ENCODE data around the gene ZNF232.
"Not testable (repeated sequence)": the region's sequence is repeated elsewhere in the genome, so short reads cannot be mapped to it uniquely, and the experiment has no call there.

ZNF232 gene

DNA sequence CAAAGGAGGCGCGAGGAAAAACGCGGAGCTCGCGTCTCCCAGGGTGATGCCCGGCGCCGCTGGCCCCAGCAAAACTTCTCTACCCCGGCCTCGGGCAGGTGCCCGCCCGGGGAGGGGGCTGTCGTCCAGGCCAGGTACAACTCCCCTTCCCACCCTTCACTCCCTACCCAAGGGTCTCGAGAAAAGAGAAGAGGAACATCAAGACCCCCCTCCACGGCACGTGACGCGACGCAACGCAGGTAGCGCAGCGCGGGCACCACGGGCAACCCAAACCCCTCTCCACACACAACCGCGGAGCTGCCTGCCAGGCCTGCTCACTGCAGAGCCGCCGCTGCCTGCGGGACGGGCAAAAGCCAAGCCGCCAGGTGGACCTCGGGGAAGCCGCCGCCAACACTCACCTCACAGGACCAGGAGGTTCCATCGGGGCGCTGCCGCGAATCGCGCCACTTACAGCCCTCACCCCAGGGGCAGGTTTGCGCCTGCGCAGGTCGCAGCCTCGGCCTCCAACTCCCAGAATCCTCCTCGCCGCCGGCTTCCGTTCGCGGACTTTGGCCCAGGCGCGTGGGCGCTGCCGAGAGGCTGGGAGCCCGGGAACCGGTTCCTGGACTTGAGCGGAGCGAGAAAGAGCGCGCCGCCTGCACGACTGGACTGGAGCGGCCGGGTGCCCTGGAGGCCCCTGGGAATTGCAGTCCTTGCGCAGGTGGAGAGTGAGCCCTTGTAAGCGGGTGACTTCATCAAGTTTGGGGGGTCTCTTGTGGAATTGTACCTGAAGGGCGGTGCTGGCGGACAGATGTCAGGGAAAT is at the start of gene ZNF232:
TSS of gene ZNF232 (minus strand) at position 477 of the 803 bp plus-strand sequence. CDS start at position 421, 56 bp downstream.
- peak within 1 kb of the TSS; percentile 92 for H3K4me3 Mint-ChIP-seq
- peaks cover 31% of the 10 kb centered on the region for H3K4me1 Mint-ChIP-seq (ENCODE audit: low read depth)
- H3K9me3 Mint-ChIP-seq: peaks cover 6% of the 10 kb centered on the region
- H3K27me3 Mint-ChIP-seq: peaks cover 13% of the 10 kb centered on the region
- H3K36me3 Mint-ChIP-seq (ENCODE audit: low read depth): peaks cover 63% of the 10 kb centered on the region
- peak within 1 kb of the TSS; percentile 79 for H3K27ac Mint-ChIP-seq

DNA sequence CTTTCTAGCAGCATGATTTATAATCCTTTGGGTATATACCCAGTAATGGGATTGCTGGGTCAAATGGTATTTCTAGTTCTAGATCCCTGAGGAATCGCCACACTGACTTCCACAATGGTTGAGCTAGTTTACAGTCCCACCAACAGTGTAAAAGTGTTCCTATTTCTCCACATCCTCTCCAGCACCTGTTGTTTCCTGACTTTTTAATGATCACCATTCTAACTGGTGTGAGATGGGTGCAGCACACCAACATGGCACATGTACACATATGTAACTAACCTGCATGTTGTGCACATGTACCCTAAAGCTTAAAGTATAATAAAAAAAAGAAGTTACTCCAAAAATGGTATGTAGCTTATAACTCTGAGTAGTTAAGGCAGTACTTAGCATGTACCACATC is 49.0 kb upstream of the ZNF232 start:
- H3K4me3 Mint-ChIP-seq; H3K9me3 Mint-ChIP-seq; H3K4me1 Mint-ChIP-seq (ENCODE audit: low read depth); H3K36me3 Mint-ChIP-seq (ENCODE audit: low read depth); H3K27ac Mint-ChIP-seq: not testable (repeated sequence)
- peaks cover 36% of the 10 kb centered on the region for H3K27me3 Mint-ChIP-seq

- peaks cover 22% of the 10 kb centered on the region for H3K27me3 Mint-ChIP-seq
- not testable (repeated sequence) for H3K4me1 Mint-ChIP-seq (ENCODE audit: low read depth); H3K36me3 Mint-ChIP-seq (ENCODE audit: low read depth); H3K9me3 Mint-ChIP-seq; H3K27ac Mint-ChIP-seq; H3K4me3 Mint-ChIP-seq
These were observed 34.4 kb upstream of the ZNF232 start for GRCh38 chr17:5146122-5146521.

- H3K9me3 Mint-ChIP-seq; H3K27ac Mint-ChIP-seq; H3K4me1 Mint-ChIP-seq (ENCODE audit: low read depth); H3K4me3 Mint-ChIP-seq; H3K36me3 Mint-ChIP-seq (ENCODE audit: low read depth): not testable (repeated sequence)
- peaks cover 16% of the 10 kb centered on the region for H3K27me3 Mint-ChIP-seq
These were observed 31.2 kb upstream of the ZNF232 start for GRCh38 chr17:5142877-5143276.

- H3K27me3 Mint-ChIP-seq: no peaks in the 10 kb centered on the region
- H3K4me1 Mint-ChIP-seq (ENCODE audit: low read depth): no peaks in the 10 kb centered on the region
- H3K27ac Mint-ChIP-seq: no peak overlapping the region
- H3K9me3 Mint-ChIP-seq: no peaks in the 10 kb centered on the region
- no peaks in the 10 kb centered on the region for H3K36me3 Mint-ChIP-seq (ENCODE audit: low read depth)
- no peak overlapping the region for H3K4me3 Mint-ChIP-seq
These were observed 27.7 kb upstream of the ZNF232 start for GRCh38 chr17:5139458-5139732.

GRCh38 chr17:5138616-5139457 is 27.2 kb upstream of the ZNF232 start:
- Mint-ChIP-seq H3K27me3 (no peaks in the 10 kb centered on the region), H3K27ac (no peak overlapping the region), H3K4me1 (ENCODE audit: low read depth) (no peaks in the 10 kb centered on the region), H3K4me3 (no peak overlapping the region), H3K36me3 (ENCODE audit: low read depth) (no peaks in the 10 kb centered on the region), H3K9me3 (no peaks in the 10 kb centered on the region)

DNA sequence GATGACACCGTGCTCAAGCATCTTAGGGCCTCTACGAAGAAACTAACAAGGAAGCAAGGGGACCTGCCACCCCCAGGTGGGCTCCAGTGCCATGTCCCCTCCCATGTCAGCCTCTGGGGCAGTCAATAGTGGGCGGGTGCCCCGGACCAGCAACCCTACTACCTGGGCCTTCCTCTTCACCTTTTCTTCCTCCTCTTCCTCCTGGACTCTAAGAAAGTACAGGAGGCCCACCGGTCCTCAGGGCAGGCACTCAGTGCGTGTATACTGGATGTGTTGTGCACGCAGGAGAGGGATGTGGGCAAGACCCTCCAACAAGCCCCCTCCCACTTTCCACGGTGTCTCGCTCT is 26.5 kb upstream of the ZNF232 start:
- H3K4me1 Mint-ChIP-seq (ENCODE audit: low read depth); H3K27me3 Mint-ChIP-seq; H3K36me3 Mint-ChIP-seq (ENCODE audit: low read depth); H3K4me3 Mint-ChIP-seq; H3K9me3 Mint-ChIP-seq; H3K27ac Mint-ChIP-seq: not testable (repeated sequence)

DNA sequence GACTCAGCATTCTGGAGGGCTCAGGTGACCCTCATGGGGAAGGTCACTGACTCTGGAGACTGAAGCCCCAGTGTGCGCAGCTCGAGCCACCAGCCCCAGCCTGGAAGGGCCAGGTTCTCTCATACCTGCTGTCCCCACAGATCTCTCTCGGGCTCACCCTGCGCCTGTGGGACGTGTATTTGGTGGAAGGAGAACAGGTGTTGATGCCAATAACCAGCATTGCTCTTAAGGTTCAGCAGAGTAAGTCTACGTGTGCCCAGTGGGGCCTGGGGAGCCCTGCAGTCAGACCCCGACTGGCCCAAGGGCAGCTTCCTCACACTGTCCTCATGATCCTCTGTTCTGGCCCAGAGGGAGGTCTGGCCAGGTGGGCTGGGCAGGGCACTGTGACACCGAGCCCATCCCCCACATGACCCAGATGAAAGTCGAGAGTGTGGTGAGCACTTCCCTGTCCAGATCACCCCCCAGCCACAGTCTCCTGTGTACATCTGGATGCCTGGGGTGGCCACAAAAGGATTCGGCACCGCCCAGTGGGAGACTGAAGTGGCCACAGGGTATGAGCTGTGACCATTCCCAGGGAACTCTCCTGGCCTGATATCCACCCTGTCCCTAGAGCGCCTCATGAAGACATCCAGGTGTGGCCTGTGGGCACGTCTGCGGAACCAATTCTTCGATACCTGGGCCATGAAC is 26.0 kb upstream of the ZNF232 start:
- not testable (repeated sequence) for H3K27ac Mint-ChIP-seq; H3K27me3 Mint-ChIP-seq; H3K4me3 Mint-ChIP-seq; H3K9me3 Mint-ChIP-seq; H3K4me1 Mint-ChIP-seq (ENCODE audit: low read depth); H3K36me3 Mint-ChIP-seq (ENCODE audit: low read depth)

DNA sequence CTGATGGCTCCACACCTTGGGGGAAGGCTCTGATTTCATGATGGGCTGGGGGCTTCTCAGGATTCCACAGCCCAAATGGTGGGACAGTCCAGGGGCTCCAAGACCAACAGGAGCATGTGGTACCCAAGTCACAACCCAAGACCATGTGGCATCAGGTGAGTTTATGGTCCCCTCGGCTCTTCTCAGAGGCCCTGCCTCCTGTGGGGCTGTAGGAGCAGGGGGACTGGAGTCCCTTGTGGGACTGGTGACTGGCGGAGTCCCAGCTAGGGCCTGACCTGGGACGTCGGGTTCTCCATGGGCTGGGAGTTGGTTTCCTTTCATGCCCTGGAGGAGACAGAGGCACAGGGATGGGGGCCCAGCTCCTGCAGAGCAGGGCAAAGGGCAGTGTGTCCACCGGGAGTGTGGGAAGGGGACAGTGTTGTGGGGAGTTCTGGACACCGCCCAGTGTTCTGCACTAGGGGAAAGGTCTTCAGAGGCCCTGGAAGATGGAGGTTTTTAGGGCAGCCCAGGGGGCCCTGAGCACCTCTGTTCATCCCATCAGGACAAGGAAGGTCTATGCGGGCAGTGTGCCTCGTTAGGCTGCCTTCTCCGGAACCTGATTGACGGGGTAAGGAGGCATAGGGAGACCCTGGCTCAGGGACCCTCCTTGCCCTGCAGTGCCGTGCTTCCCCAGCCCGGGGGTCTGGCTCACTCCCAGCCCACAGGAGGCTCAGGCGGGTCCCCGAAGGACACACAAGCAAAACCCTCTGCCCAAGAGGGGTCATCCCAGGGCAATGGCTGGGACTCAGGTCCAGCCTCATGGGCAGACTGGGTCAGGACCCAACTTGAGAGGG is 25.1 kb upstream of the ZNF232 start:
- not testable (repeated sequence) for H3K9me3 Mint-ChIP-seq; H3K4me1 Mint-ChIP-seq (ENCODE audit: low read depth); H3K4me3 Mint-ChIP-seq; H3K36me3 Mint-ChIP-seq (ENCODE audit: low read depth); H3K27me3 Mint-ChIP-seq; H3K27ac Mint-ChIP-seq

DNA sequence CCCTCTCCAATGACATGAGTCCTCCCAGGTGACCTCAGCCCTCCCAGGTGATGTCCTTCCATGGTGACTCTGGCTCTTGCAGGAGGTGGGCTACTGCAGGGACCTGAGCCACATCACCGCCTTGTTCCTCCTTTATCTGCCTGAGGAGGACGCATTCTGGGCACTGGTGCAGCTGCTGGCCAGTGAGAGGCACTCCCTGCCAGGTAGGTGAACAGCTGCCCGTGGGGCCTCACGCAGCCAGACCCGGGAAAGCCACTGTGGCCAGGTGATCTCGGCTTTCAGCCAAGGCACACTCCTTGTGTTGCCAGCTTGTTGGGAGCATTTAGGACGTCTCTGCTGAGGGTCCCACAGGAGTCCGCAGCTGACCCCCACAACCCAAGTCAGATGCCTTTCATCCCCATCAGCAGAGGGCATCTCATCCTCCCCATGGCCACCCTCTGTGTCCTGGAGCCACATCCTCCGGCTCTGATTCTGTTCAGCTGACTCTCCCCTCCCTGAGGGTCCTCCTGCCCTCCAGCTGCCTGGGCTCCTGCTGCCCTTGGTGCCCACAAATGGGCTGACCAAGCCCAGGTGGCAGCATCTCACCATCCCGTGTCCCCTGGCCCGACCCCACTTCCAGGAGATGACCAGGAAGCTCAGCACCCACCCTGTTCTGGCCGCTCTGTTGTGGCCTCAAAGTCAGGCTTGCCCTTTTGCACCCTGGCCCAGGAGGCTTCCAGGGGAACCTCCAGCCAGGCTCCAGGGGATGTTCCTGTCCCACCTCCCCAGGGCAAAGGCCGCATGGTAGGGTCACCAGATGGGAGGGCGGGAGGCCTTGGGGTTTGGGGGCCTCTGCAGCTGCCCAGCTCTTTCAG is 24.3 kb upstream of the ZNF232 start:
- Mint-ChIP-seq H3K27ac (no peak overlapping the region), H3K4me1 (ENCODE audit: low read depth) (no peaks in the 10 kb centered on the region), H3K9me3 (no peaks in the 10 kb centered on the region), H3K36me3 (ENCODE audit: low read depth) (no peaks in the 10 kb centered on the region), H3K4me3 (no peak overlapping the region), H3K27me3 (no peaks in the 10 kb centered on the region)

DNA sequence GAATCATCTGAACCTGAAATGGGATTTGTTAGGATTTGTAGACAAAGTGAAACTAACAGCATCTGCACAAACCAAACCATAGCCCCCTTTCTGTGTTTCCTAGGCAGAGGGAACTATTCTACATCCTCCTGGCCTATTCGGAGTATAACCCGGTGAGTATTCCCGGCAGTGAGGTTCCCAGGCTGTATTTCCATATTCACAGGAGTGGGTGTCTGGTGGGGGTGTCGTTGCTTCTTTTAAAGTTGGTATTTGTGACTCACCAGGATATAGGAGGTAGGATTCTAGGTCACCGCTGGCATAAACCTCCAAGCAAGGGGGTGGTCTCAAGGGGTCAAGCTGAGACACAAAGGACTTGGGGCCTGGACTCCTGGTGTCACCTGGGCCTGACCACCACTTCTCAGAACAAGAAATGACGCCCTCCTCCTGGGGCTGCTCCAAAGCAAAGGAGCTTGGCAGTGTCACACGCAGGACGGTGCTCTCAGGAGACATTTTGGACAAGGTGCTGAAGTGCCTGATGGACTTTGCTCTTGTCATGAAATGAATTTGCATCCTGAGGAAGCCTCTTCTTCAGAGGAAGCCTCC is 23.5 kb upstream of the ZNF232 start:
- H3K27me3 Mint-ChIP-seq; H3K36me3 Mint-ChIP-seq (ENCODE audit: low read depth); H3K27ac Mint-ChIP-seq; H3K4me3 Mint-ChIP-seq; H3K4me1 Mint-ChIP-seq (ENCODE audit: low read depth); H3K9me3 Mint-ChIP-seq: not testable (repeated sequence)

DNA sequence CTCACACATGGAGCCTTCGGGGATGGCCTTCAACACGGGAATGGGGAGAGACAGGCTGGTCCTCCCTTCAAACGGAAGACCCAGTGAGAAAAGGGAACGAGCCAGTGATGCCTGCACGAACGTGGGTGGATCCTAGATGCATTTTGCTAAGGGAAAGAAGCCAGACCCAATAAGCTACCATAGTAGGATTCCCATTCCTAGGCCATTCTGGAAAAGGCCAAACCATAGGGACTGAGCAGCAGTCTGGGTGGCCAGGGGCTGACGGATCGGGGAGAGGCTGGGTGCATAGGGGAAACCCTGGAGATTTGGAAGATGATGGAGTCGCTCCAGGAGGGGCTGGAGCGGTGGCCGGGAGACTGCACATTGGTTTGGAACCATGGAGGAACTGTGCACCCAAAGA is 22.9 kb upstream of the ZNF232 start:
- not testable (repeated sequence) for H3K36me3 Mint-ChIP-seq (ENCODE audit: low read depth); H3K4me3 Mint-ChIP-seq; H3K9me3 Mint-ChIP-seq; H3K4me1 Mint-ChIP-seq (ENCODE audit: low read depth); H3K27ac Mint-ChIP-seq; H3K27me3 Mint-ChIP-seq

GRCh38 chr17:5133961-5134360 is 22.3 kb upstream of the ZNF232 start:
- H3K36me3 Mint-ChIP-seq (ENCODE audit: low read depth); H3K4me3 Mint-ChIP-seq; H3K27me3 Mint-ChIP-seq; H3K9me3 Mint-ChIP-seq; H3K4me1 Mint-ChIP-seq (ENCODE audit: low read depth); H3K27ac Mint-ChIP-seq: not testable (repeated sequence)

GRCh38 chr17:5133311-5133710 is 21.6 kb upstream of the ZNF232 start:
- Mint-ChIP-seq H3K9me3 (no peaks in the 10 kb centered on the region), H3K27ac (no peak overlapping the region), H3K36me3 (ENCODE audit: low read depth) (no peaks in the 10 kb centered on the region), H3K4me3 (no peak overlapping the region), H3K4me1 (ENCODE audit: low read depth) (no peaks in the 10 kb centered on the region), H3K27me3 (no peaks in the 10 kb centered on the region)

All from stimulated activated naive CD8-positive, alpha-beta T cell treated with anti-CD3 and anti-CD28 coated beads, Interleukin-15, Interleukin-2, amounts not matched to agents 100 ng/mL and 50 ng/mL, for 24 hours (primary cell).